Measurements from ENCODE around the gene TMEM106A. TPM values are rescaled to one million over a fixed set of nuclear protein-coding genes. Genes with fewer than 3 reads are reported as not detected.

TMEM106A gene
- total and polyA plus RNA-seq, 2 of the 13 experiments (the other 11 are each of a cell fraction or from before 2014, with no cell fraction given), result 16.9 to 35.9 TPM

GRCh38 chr17:43170140-43170765, 41.4 kb upstream of the TMEM106A start (continued):
- TF ChIP-seq MAF1 (CRISPR knock-in tag; IDR thresholded peaks at IDR 0.05; ENCODE audit: borderline replicate concordance) (no peak), ZNF124 (CRISPR knock-in tag; IDR thresholded peaks at IDR 0.05) (peak; percentile 3; the same call in 1 of the 2 replicates), ZNF543 (CRISPR knock-in tag; IDR thresholded peaks at IDR 0.05) (no peak), RFXAP (CRISPR knock-in tag; IDR thresholded peaks at IDR 0.05; ENCODE audit: borderline replicate concordance) (peak; percentile 61), MED1 (CRISPR knock-in tag; IDR thresholded peaks at IDR 0.05) (no peak), CAMTA2 (CRISPR knock-in tag; IDR thresholded peaks at IDR 0.05; ENCODE audit: borderline replicate concordance) (no peak; the same call in 1 of the 2 replicates), ZNF672 (CRISPR knock-in tag; IDR thresholded peaks at IDR 0.05) (no peak), DR1 (CRISPR knock-in tag; IDR thresholded peaks at IDR 0.05) (no peak), ONECUT2 (CRISPR knock-in tag; IDR thresholded peaks at IDR 0.05) (no peak), ZNF510 (CRISPR knock-in tag; IDR thresholded peaks at IDR 0.05; ENCODE audit: low read depth) (no peak), SPEN (CRISPR knock-in tag; IDR thresholded peaks at IDR 0.05; ENCODE audit: low read depth) (peak; percentile 8; the same call in 1 of the 2 replicates), SNRNP70 (IDR thresholded peaks at IDR 0.05; ENCODE audit: low read depth, low read length) (no peak), ZNF839 (CRISPR knock-in tag; IDR thresholded peaks at IDR 0.05; ENCODE audit: borderline replicate concordance) (no peak), ATF7 (IDR thresholded peaks at IDR 0.05) (peak; percentile 82), ATF7 (CRISPR knock-in tag; IDR thresholded peaks at IDR 0.05) (peak; percentile 34; the same call in 1 of the 2 replicates), HNRNPK (IDR thresholded peaks at IDR 0.05; ENCODE audit: low read depth, low read length, poor library complexity, severe bottlenecking) (no peak), HOXA3 (CRISPR knock-in tag; IDR thresholded peaks at IDR 0.05) (peak; percentile 98), ZNF777 (CRISPR knock-in tag; IDR thresholded peaks at IDR 0.05) (no peak), NFATC3 (CRISPR knock-in tag; IDR thresholded peaks at IDR 0.05) (no peak), ZSCAN30 (CRISPR knock-in tag; IDR thresholded peaks at IDR 0.05) (0 out of 2 replicates have a peak, but pooled peaks have one; percentile 48), ZNF383 (CRISPR knock-in tag; IDR thresholded peaks at IDR 0.05; ENCODE audit: borderline replicate concordance) (no peak)
- TF ChIP-seq, protein P1, sequence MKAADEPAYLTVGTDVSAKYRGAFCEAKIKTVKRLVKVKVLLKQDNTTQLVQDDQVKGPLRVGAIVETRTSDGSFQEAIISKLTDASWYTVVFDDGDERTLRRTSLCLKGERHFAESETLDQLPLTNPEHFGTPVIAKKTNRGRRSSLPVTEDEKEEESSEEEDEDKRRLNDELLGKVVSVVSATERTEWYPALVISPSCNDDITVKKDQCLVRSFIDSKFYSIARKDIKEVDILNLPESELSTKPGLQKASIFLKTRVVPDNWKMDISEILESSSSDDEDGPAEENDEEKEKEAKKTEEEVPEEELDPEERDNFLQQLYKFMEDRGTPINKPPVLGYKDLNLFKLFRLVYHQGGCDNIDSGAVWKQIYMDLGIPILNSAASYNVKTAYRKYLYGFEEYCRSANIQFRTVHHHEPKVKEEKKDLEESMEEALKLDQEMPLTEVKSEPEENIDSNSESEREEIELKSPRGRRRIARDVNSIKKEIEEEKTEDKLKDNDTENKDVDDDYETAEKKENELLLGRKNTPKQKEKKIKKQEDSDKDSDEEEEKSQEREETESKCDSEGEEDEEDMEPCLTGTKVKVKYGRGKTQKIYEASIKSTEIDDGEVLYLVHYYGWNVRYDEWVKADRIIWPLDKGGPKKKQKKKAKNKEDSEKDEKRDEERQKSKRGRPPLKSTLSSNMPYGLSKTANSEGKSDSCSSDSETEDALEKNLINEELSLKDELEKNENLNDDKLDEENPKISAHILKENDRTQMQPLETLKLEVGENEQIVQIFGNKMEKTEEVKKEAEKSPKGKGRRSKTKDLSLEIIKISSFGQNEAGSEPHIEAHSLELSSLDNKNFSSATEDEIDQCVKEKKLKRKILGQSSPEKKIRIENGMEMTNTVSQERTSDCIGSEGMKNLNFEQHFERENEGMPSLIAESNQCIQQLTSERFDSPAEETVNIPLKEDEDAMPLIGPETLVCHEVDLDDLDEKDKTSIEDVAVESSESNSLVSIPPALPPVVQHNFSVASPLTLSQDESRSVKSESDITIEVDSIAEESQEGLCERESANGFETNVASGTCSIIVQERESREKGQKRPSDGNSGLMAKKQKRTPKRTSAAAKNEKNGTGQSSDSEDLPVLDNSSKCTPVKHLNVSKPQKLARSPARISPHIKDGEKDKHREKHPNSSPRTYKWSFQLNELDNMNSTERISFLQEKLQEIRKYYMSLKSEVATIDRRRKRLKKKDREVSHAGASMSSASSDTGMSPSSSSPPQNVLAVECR (CRISPR knock-in tag; IDR thresholded peaks at IDR 0.05; ENCODE audit: borderline replicate concordance), result peak; percentile 65; the same call in 1 of the 2 replicates
- TF ChIP-seq, protein P2, sequence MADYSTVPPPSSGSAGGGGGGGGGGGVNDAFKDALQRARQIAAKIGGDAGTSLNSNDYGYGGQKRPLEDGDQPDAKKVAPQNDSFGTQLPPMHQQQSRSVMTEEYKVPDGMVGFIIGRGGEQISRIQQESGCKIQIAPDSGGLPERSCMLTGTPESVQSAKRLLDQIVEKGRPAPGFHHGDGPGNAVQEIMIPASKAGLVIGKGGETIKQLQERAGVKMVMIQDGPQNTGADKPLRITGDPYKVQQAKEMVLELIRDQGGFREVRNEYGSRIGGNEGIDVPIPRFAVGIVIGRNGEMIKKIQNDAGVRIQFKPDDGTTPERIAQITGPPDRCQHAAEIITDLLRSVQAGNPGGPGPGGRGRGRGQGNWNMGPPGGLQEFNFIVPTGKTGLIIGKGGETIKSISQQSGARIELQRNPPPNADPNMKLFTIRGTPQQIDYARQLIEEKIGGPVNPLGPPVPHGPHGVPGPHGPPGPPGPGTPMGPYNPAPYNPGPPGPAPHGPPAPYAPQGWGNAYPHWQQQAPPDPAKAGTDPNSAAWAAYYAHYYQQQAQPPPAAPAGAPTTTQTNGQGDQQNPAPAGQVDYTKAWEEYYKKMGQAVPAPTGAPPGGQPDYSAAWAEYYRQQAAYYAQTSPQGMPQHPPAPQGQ (CRISPR knock-in tag; IDR thresholded peaks at IDR 0.05; ENCODE audit: borderline replicate concordance), result no peak; the same call in 1 of the 2 replicates
- TF ChIP-seq, protein P3, sequence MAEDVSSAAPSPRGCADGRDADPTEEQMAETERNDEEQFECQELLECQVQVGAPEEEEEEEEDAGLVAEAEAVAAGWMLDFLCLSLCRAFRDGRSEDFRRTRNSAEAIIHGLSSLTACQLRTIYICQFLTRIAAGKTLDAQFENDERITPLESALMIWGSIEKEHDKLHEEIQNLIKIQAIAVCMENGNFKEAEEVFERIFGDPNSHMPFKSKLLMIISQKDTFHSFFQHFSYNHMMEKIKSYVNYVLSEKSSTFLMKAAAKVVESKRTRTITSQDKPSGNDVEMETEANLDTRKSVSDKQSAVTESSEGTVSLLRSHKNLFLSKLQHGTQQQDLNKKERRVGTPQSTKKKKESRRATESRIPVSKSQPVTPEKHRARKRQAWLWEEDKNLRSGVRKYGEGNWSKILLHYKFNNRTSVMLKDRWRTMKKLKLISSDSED (CRISPR knock-in tag; IDR thresholded peaks at IDR 0.05), result no peak

Measured in HepG2 (cell line).